ENCODE results near the gene ZBTB44.
"Not testable (repeated sequence)": the region's sequence is repeated elsewhere in the genome, so short reads cannot be mapped to it uniquely, and the experiment has no call there.

Gene ZBTB44

GRCh38 chr11:130312046-130312445 is 2.7 kb downstream of the ZBTB44 start:
- DNase-seq, result no peak

GRCh38 chr11:130310622-130311021 is 4.1 kb downstream of the ZBTB44 start:
- no peak for DNase-seq

GRCh38 chr11:130308886-130309285 is 5.8 kb downstream of the ZBTB44 start:
- DNase-seq, result no peak

GRCh38 chr11:130308059-130308458 is 6.7 kb downstream of the ZBTB44 start:
- DNase-seq, result no peak

- DNase-seq, result no peak
Observed at GRCh38 chr11:130304651-130305050, 10.1 kb downstream of the ZBTB44 start.

GRCh38 chr11:130301002-130301401 is 13.7 kb downstream of the ZBTB44 start:
- DNase-seq, result no peak

GRCh38 chr11:130300567-130300966 is 14.2 kb downstream of the ZBTB44 start:
- no peak for DNase-seq

GRCh38 chr11:130299978-130300377 is 14.7 kb downstream of the ZBTB44 start:
- no peak for DNase-seq

- DNase-seq, result no peak
Observed at GRCh38 chr11:130295657-130296056, 19.1 kb downstream of the ZBTB44 start.

GRCh38 chr11:130282111-130282510 is 32.6 kb downstream of the ZBTB44 start:
- no peak for DNase-seq

GRCh38 chr11:130281341-130281740 is 33.4 kb downstream of the ZBTB44 start:
- not testable (repeated sequence) for DNase-seq

GRCh38 chr11:130279989-130280388 is 34.7 kb downstream of the ZBTB44 start:
- DNase-seq, result no peak

GRCh38 chr11:130278745-130279144 is 36.0 kb downstream of the ZBTB44 start:
- no peak for DNase-seq

GRCh38 chr11:130278151-130278550 is 36.6 kb downstream of the ZBTB44 start:
- no peak for DNase-seq

- DNase-seq, result no peak
Observed at GRCh38 chr11:130272336-130272735, 42.4 kb downstream of the ZBTB44 start.

- no peak for DNase-seq
Observed at GRCh38 chr11:130269326-130269943, 45.3 kb downstream of the ZBTB44 start.

GRCh38 chr11:130263351-130263750 is 51.4 kb downstream of the ZBTB44 start:
- no peak for DNase-seq

GRCh38 chr11:130262424-130262823 is 52.3 kb downstream of the ZBTB44 start:
- DNase-seq, result no peak

- no peak for DNase-seq
Observed at GRCh38 chr11:130261571-130261970, 53.1 kb downstream of the ZBTB44 start.

GRCh38 chr11:130260742-130261141 is 54.0 kb downstream of the ZBTB44 start:
- DNase-seq, result no peak

GRCh38 chr11:130260080-130260627 is 54.6 kb downstream of the ZBTB44 start:
- no peak for DNase-seq

GRCh38 chr11:130251763-130252162 is 63.0 kb downstream of the ZBTB44 start:
- not testable (repeated sequence) for DNase-seq

- DNase-seq, result not testable (repeated sequence)
Observed at GRCh38 chr11:130249929-130250328, 64.8 kb downstream of the ZBTB44 start.

- no peak for DNase-seq
Observed at GRCh38 chr11:130249371-130249770, 65.3 kb downstream of the ZBTB44 start.

- no peak for DNase-seq
Observed at GRCh38 chr11:130247319-130247718, 67.4 kb downstream of the ZBTB44 start.
